ENCODE data around the gene TSC22D3.

DNA sequence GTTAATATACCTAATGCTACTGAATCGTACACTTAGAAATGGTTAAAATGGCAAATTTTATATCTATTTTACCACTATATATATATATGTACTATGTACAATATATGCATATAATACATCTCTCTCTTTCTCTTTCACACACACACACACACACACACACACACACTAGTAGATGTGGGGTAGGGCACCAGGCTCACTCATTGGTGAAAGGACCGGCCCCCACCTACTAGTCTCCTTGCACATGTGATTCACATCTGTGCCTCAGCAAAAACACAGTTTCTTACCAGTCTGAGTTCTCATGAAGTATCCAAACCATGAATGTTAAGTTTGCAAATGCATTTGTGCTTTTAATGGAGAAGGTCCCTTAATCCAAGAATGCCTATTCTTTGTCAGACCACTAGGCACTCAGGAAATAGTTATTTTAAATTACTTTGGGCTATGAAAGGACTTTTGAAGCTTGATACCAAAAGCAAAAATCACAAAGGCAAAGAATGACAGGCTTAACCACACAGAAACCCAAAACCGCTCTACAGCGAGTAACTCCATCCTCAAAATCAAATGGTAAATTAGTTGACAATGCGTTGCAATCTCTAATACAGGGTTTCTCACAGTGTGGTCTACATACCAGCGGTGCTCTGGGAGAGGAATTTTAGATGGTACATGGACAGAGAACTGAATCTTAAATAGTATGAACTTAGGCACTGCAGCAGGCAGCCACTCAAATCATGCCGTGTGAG lies 5.8 kb downstream of the TSC22D3 start:
- TF ChIP-seq CTCF (IDR thresholded peaks at IDR 0.05) (no peak), EP300 (IDR thresholded peaks at IDR 0.05) (no peak), POLR2A (IDR thresholded peaks at IDR 0.05) (no peak)

Measured in tibial nerve (tissue), 4 donors.